ENCODE data around the gene EML4. TPM values are rescaled to one million over a fixed set of nuclear protein-coding genes. Genes with fewer than 3 reads are reported as not detected.

The EML4 gene
- total RNA-seq, 4 donors from 2014 or later, result 3.0 to 5.0 (median 4.6) TPM

DNA sequence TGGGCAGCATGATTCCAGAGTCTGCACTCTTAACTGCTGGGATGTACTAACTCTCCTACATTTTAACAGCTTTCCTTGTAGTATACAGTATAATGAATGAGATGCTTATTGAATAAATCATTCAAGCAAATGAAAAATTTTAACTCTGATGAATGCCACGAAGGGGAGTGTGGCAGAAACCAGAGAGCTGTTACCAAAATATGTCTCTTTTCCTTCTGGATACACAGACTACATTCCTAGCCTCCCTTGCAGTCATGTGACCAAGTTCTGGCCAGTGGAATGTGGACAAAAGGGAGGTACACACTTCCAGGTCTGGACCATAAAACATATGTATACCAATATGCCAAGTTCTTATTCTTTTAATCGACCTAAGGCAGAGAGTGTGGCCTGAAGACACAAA is 1.7 kb upstream of the EML4 start:
- intact Hi-C loops (cut with DNase I; ENCODE audit: low total_unique reads), result no loop called here
- in situ Hi-C loops (cut with MboI; ENCODE audit: low sequenced_read_pairs in 4 of 4), result no loop called here
- Histone ChIP-seq H3K27ac (no peak overlapping the region), H3K4me3 (no peak overlapping the region), H3K4me1 (peaks cover 12 to 20% of the 10 kb centered on the region in 2 donors), H3K36me3 (no peaks in the 10 kb centered on the region), H3K27me3 (no peaks in the 10 kb centered on the region), H3K9me3 (no peaks in the 10 kb centered on the region)
- ATAC-seq, result no peak
- TF ChIP-seq, protein P1, sequence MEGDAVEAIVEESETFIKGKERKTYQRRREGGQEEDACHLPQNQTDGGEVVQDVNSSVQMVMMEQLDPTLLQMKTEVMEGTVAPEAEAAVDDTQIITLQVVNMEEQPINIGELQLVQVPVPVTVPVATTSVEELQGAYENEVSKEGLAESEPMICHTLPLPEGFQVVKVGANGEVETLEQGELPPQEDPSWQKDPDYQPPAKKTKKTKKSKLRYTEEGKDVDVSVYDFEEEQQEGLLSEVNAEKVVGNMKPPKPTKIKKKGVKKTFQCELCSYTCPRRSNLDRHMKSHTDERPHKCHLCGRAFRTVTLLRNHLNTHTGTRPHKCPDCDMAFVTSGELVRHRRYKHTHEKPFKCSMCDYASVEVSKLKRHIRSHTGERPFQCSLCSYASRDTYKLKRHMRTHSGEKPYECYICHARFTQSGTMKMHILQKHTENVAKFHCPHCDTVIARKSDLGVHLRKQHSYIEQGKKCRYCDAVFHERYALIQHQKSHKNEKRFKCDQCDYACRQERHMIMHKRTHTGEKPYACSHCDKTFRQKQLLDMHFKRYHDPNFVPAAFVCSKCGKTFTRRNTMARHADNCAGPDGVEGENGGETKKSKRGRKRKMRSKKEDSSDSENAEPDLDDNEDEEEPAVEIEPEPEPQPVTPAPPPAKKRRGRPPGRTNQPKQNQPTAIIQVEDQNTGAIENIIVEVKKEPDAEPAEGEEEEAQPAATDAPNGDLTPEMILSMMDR (IDR thresholded peaks at IDR 0.05 in 4 of 5, conservative IDR thresholded peaks at IDR 0.05 in 1 of 5), result no peak
- no peak for DNase-seq

GRCh38 chr2:42168459-42169099 is 574 bp upstream of the EML4 start:
- peak in 1 of 2 donors; percentile 3 for ATAC-seq
- H3K9me3 ChIP-seq, result no peaks in the 10 kb centered on the region
- peak overlapping the region; percentile 33 to 90 (median 48) for H3K4me3 ChIP-seq
- intact Hi-C loops (cut with DNase I; ENCODE audit: low total_unique reads), result loop anchor here (2.0 kb wide), 2 partner anchors 66 to 192 kb away; partner anchors contain the start of gene COX7A2L
- H3K27me3 ChIP-seq, result no peaks in the 10 kb centered on the region
- TF ChIP-seq POLR2A (IDR thresholded peaks at IDR 0.05), result no peak
- TF ChIP-seq, protein P1 (IDR thresholded peaks at IDR 0.05 in 4 of 5, conservative IDR thresholded peaks at IDR 0.05 in 1 of 5), result no peak
- in situ Hi-C loops (cut with MboI; ENCODE audit: low sequenced_read_pairs in 4 of 4), result no loop called here
- peaks cover 12 to 20% of the 10 kb centered on the region in 2 donors for H3K4me1 ChIP-seq
- no peaks in the 10 kb centered on the region for H3K36me3 ChIP-seq
- DNase-seq, result no peak
- peak overlapping the region; percentile 61 to 83 (median 78) for H3K27ac ChIP-seq

- TF ChIP-seq, protein P1 (IDR thresholded peaks at IDR 0.05 in 4 of 5, conservative IDR thresholded peaks at IDR 0.05 in 1 of 5), result no peak
- TF ChIP-seq POLR2A (IDR thresholded peaks at IDR 0.05), result no peak
- in situ Hi-C loops (cut with MboI; ENCODE audit: low sequenced_read_pairs in 4 of 4), result no loop called here
- Histone ChIP-seq H3K27me3 (no peaks in the 10 kb centered on the region), H3K4me3 (peak overlapping the region; percentile 73 to 92 (median 88)), H3K27ac (peak overlapping the region; percentile 73 to 83 (median 81)), H3K9me3 (no peaks in the 10 kb centered on the region), H3K36me3 (no peaks in the 10 kb centered on the region), H3K4me1 (peaks cover 12 to 20% of the 10 kb centered on the region in 2 donors)
- DNase-seq, result no peak
- ATAC-seq, result no peak
- intact Hi-C loops (cut with DNase I; ENCODE audit: low total_unique reads), result loop anchor here (2.0 kb wide), 2 partner anchors 67 to 191 kb away; partner anchors contain the start of gene COX7A2L
Measured at GRCh38 chr2:42169874-42170521, 845 bp downstream of the EML4 start.

- TF ChIP-seq, protein P1 (IDR thresholded peaks at IDR 0.05 in 4 of 5, conservative IDR thresholded peaks at IDR 0.05 in 1 of 5), result no peak
- no peak for TF ChIP-seq POLR2A (IDR thresholded peaks at IDR 0.05)
- no peaks in the 10 kb centered on the region for H3K36me3 ChIP-seq
- no peak for DNase-seq
- intact Hi-C loops (cut with DNase I; ENCODE audit: low total_unique reads), result no loop called here
- H3K27me3 ChIP-seq, result no peaks in the 10 kb centered on the region
- in situ Hi-C loops (cut with MboI; ENCODE audit: low sequenced_read_pairs in 4 of 4), result no loop called here
- no peak for ATAC-seq
- peak overlapping the region in 3 of 4 donors; percentile 73 to 90 (median 86) for H3K4me3 ChIP-seq
- H3K27ac ChIP-seq, result no peak overlapping the region
- H3K9me3 ChIP-seq, result no peaks in the 10 kb centered on the region
- peaks cover 12 to 20% of the 10 kb centered on the region in 2 donors for H3K4me1 ChIP-seq
Measured at GRCh38 chr2:42170619-42171395, 1.7 kb downstream of the EML4 start.

All from gastrocnemius medialis (tissue), 4 donors.